HEK293T (cell line): ENCODE results near the gene TREM2.

Experiments used
- CTCF ChIA-PET: fragments of 350-600 bp; formaldehyde crosslinking; extraction: SDS; loops from one replicate; lab custom pipeline; 2021; ENCODE audit warnings: antibody characterized with exemption, inconsistent platforms; lab: Yijun Ruan, JAX
- POLR2A ChIA-PET: fragments of 350-600 bp; formaldehyde crosslinking; extraction: SDS; loops from one replicate; lab custom pipeline; 2020; ENCODE audit warnings: antibody characterized with exemption, inconsistent platforms; lab: Yijun Ruan, JAX
- DNase-seq: peaks from one replicate; pipeline ENCODE4 v3.0.0; 2012; ENCODE audit warnings: mixed read lengths; ENCODE audit errors: extremely low spot score
- ARNT ChIP-seq: fragments of 450-650 bp; IDR thresholded peaks from 2 replicates; pipeline ENCODE4 v1.6.1; 2017; ENCODE audit warnings: mild to moderate bottlenecking
- BHLHE40 ChIP-seq: fragments of 450-650 bp; IDR thresholded peaks from 2 replicates; pipeline ENCODE4 v1.6.1; 2016; ENCODE audit warnings: mild to moderate bottlenecking, moderate library complexity, borderline replicate concordance
- CTBP1 ChIP-seq: fragments of 450-650 bp; IDR thresholded peaks from 2 replicates; pipeline ENCODE4 v1.6.1; 2016; ENCODE audit warnings: borderline replicate concordance
- ELF4 ChIP-seq: fragments of 450-650 bp; IDR thresholded peaks from 2 replicates; pipeline ENCODE4 v1.6.1; 2017; ENCODE audit warnings: antibody characterized with exemption
- FOXA1 ChIP-seq: fragments of 450-650 bp; IDR thresholded peaks from 2 replicates; pipeline ENCODE4 v1.6.1; 2016; ENCODE audit warnings: mild to moderate bottlenecking
- FOXK2 ChIP-seq: fragments of 450-650 bp; IDR thresholded peaks from 2 replicates; pipeline ENCODE4 v1.6.1; 2016; ENCODE audit warnings: mild to moderate bottlenecking
- FOXM1 ChIP-seq: fragments of 450-650 bp; IDR thresholded peaks from 2 replicates; pipeline ENCODE4 v1.6.1; 2017; ENCODE audit warnings: mild to moderate bottlenecking, borderline replicate concordance
- HDGF ChIP-seq: fragments of 450-650 bp; IDR thresholded peaks from 2 replicates; pipeline ENCODE4 v1.6.1; 2017; ENCODE audit warnings: antibody characterized with exemption, borderline replicate concordance
- L3MBTL2 ChIP-seq: fragments of 450-650 bp; conservative IDR thresholded peaks from 2 replicates; pipeline ENCODE4 v1.6.1; 2016; ENCODE audit warnings: mild to moderate bottlenecking
- LEF1 ChIP-seq: fragments of 450-650 bp; IDR thresholded peaks from 2 replicates; pipeline ENCODE4 v1.6.1; 2017; ENCODE audit warnings: mild to moderate bottlenecking, borderline replicate concordance
- NFRKB ChIP-seq: fragments of 450-650 bp; IDR thresholded peaks from 2 replicates; pipeline ENCODE4 v1.6.1; 2016; ENCODE audit warnings: mild to moderate bottlenecking, moderate library complexity
- SP1 ChIP-seq: fragments of 450-650 bp; IDR thresholded peaks from 2 replicates; pipeline ENCODE4 v1.6.1; 2017
- SUZ12 ChIP-seq: fragments of 450-650 bp; IDR thresholded peaks from 2 replicates; pipeline ENCODE4 v1.6.1; 2016; ENCODE audit warnings: mild to moderate bottlenecking
- TARDBP ChIP-seq: fragments of 450-650 bp; IDR thresholded peaks from 2 replicates; pipeline ENCODE4 v1.6.1; 2016
- ZNF384 ChIP-seq: fragments of 450-650 bp; IDR thresholded peaks from 2 replicates; pipeline ENCODE4 v1.6.1; 2016
- TF ChIP-seq, protein P1 (sequence below): fragments of 450-650 bp; IDR thresholded peaks from 2 replicates; pipeline ENCODE4 v1.6.1; 2016

TREM2 gene

DNA sequence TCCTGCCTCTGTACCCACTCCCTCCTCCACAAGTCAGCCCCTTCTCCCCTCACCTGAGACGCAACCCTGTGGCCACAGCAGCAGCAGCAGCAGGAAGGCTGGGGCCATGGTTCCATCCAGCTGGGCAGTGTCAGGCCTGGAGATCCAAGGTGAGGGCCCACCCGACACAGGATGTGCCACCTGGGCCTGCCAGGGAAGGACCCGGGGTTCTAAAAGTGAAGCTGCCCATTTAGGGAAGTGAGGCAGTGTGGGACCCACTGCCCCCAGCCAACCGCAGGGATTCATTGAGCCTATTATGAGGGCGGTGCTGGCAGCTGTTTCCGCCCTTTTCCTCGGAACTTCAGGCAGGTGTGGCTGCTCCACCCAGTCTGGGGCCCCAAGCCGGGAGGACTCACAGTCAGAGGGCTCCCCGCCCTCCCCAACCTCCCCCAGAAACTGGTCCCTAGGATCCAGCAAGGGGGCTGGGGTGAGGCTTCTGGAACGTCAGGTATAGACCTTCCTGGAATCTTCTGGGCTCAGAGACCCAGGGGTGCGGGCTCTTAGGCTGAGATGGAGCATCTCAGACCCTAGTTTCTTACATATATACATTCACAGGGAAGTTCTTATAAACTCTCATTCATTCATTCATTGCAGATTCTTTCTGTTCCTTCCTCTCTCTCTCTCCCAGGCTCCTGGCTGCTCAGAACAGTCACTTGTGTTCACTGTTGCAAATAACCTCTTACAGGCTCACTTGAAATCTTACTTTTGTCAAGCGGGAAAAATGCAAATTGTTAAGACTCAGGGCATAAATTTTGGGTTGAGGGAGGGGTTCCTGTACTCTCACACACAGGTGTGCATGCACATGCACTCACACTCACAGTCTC lies 38.2 kb upstream of the TREM2 start, which contains the start of gene TREML2:
TSS of gene TREML2 (minus strand) at position 249 of the 863 bp plus-strand sequence. CDS start at position 108, 141 bp downstream.
- POLR2A ChIA-PET: no interaction called here
- TF ChIP-seq FOXA1 (no peak), ARNT (no peak), ELF4 (no peak), CTBP1 (no peak), HDGF (no peak), SP1 (no peak), LEF1 (no peak), TARDBP (no peak), SUZ12 (no peak), BHLHE40 (no peak), NFRKB (no peak), FOXK2 (no peak), FOXM1 (no peak), L3MBTL2 (no peak), ZNF384 (no peak)
- TF ChIP-seq, protein P1, sequence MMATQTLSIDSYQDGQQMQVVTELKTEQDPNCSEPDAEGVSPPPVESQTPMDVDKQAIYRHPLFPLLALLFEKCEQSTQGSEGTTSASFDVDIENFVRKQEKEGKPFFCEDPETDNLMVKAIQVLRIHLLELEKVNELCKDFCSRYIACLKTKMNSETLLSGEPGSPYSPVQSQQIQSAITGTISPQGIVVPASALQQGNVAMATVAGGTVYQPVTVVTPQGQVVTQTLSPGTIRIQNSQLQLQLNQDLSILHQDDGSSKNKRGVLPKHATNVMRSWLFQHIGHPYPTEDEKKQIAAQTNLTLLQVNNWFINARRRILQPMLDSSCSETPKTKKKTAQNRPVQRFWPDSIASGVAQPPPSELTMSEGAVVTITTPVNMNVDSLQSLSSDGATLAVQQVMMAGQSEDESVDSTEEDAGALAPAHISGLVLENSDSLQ: no peak
- no peak for DNase-seq
- CTCF ChIA-PET: interaction anchor here (0.6 to 1.1 kb wide), 2 partner anchors 15 to 19 kb away, joined by 3 read pairs; no protein-coding TSS in a partner anchor

DNA sequence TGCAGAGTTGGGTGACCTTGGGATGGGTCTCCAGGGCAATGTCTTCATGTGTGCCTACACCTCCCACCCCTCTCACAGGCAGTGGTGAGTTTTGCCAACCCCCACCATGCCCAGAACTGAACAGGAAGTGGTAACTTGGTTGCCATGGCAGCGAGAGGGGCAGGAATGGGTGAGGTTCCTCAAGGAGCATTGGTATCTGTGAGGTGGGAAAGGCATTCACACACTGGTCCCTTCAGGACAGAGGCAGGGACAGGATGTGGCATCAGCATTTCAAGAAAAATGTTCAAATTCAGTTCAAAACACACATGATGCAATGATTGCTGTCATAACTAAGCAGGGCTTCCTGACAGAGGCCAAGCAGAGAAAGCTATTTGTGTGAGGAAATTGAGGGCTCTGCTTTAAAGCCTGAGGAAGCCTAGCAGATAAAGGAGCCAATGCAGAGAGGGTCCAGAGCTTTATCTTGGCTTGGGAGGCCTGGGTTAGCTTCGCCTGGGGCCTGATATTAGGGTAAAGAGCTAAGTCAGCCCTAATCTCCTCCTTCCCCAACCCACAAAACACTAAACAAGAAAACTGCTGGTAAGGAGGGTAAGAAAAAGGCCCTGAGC lies 37.5 kb upstream of the TREM2 start:
- DNase-seq: no peak
- ChIA-PET CTCF (interaction anchor here (0.7 to 1.1 kb wide), 2 partner anchors 9 to 18 kb away, joined by 3 read pairs; no protein-coding TSS in a partner anchor), POLR2A (no interaction called here)
- TF ChIP-seq ZNF384: no peak
- no peak for TF ChIP-seq ARNT
- no peak for TF ChIP-seq CTBP1
- no peak for TF ChIP-seq L3MBTL2
- no peak for TF ChIP-seq FOXK2
- no peak for TF ChIP-seq ELF4
- no peak for TF ChIP-seq FOXM1
- TF ChIP-seq HDGF: no peak
- no peak for TF ChIP-seq NFRKB
- TF ChIP-seq, protein P1: no peak
- no peak for TF ChIP-seq TARDBP
- no peak for TF ChIP-seq FOXA1
- no peak for TF ChIP-seq SUZ12
- no peak for TF ChIP-seq BHLHE40
- no peak for TF ChIP-seq SP1
- TF ChIP-seq LEF1: no peak

DNA sequence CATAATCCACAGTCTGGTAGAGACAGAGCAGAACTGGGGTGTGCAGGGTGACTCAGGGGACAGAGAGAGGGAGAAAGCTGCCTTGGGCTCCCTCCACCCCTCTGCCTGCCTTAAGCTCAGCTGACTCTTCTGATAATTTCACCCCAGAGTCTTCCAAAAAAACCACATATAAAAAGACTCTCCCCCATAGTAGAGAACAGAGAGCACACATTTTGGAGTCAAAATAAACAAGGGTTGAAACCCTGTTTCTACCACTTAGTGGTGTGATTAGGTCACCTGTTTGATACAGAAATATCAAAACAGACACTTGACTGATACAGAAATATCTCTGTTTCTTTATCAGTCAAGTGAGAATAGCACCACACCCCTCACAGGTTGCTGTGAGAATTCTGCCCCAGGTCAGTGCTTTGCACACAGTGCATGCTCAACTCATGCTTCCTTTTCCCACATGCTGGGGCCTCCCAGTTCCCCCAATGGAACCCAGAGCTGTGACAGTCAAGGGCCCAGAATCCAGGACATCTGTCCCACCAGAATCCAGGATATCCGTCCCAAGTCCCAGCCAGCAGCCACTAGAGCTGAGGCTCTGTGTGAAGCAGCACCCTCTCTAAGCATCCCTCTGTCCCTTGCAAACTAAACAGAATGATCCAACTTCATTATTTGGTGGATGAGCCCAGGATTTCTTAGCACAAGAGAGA lies 36.8 kb upstream of the TREM2 start:
- DNase-seq: no peak
- ChIA-PET POLR2A (no interaction called here), CTCF (interaction anchor here (0.7 kb wide), 1 partner anchor 8 kb away, joined by 3 read pairs; no protein-coding TSS in a partner anchor)
- TF ChIP-seq L3MBTL2 (no peak), ZNF384 (no peak), ARNT (no peak), TARDBP (no peak), FOXK2 (no peak), FOXM1 (no peak), CTBP1 (no peak), SP1 (no peak), LEF1 (no peak), FOXA1 (no peak), NFRKB (no peak)

DNA sequence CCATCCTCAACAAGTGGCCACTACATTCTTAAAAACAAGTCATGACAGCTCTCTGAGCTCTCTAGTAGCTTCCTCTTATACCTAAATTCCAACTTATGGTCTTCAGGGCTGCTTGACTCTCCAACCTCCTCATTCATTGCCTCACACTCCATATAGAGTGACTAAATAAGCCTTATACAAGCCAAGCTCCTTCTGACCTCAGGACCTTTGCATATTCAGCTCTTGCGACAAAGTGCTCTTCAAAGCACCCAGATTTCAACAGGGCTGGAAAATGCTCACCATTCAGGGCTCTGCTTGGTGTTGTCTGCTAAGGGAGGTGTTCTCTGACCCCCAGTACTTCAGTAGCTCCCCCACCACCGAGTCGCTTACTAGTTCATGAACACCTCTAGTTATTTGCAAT lies 34.3 kb upstream of the TREM2 start:
- DNase-seq: no peak
- TF ChIP-seq FOXK2 (no peak), TARDBP (no peak), FOXM1 (no peak), ELF4 (no peak)
- POLR2A ChIA-PET: no interaction called here
- CTCF ChIA-PET: no interaction called here

DNA sequence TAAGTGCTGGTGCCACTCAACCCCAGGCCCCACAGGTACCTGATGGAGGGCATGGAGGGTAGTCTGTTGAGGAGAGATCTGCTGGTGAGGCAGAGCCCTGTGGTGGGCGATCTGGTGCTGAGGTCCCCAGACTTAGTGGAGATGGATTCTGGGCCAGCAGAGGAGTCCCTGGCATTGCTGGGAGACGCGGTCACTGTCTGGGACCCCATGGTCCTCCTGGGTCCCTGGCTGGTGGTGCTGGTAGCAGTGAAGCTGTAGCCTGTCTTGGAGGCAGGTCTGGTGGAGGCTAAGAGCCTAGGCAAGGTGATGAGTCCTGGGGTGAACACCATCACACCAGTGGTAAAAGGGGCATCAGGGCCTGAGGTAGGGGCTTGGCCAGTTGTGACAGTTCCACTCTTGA lies 31.5 kb upstream of the TREM2 start:
- CTCF ChIA-PET: no interaction called here
- TF ChIP-seq ARNT (no peak), ELF4 (no peak), BHLHE40 (no peak), SUZ12 (no peak), FOXA1 (no peak), HDGF (no peak), FOXM1 (no peak), FOXK2 (no peak), NFRKB (no peak), ZNF384 (no peak), SP1 (no peak), L3MBTL2 (no peak), TARDBP (no peak), LEF1 (no peak), CTBP1 (no peak)
- TF ChIP-seq, protein P1: no peak
- POLR2A ChIA-PET: no interaction called here

More for the DNA sequence above, 31.5 kb upstream of the TREM2 start:
- no peak for DNase-seq
